SW 1271 (cell line): ENCODE measurements around the gene VCAN.

Experiments
- DNase-seq, 2 experiments: peaks; one replicate each; lab custom pipeline; 2025; lab: John Stamatoyannopoulos, UW

The VCAN gene

GRCh38 chr5:83564069-83564749, 92.7 kb downstream of the VCAN start:
- peak in 1 of 2 experiments; percentile 55 for DNase-seq

GRCh38 chr5:83567741-83568140, 96.2 kb downstream of the VCAN start:
- DNase-seq, result no peak

GRCh38 chr5:83568186-83568585, 96.6 kb downstream of the VCAN start:
- peak in 1 of 2 experiments; percentile 62 for DNase-seq

GRCh38 chr5:83570916-83571315, 99.4 kb downstream of the VCAN start:
- DNase-seq, result no peak

- DNase-seq, result no peak
These were observed 100.7 kb downstream of the VCAN start for GRCh38 chr5:83572271-83572670.

GRCh38 chr5:83576341-83576740, 104.8 kb downstream of the VCAN start:
- no peak for DNase-seq

GRCh38 chr5:83577036-83577636, 105.6 kb downstream of the VCAN start:
- DNase-seq, result peak in 1 of 2 experiments; percentile 73

- DNase-seq, result peak in 1 of 2 experiments; percentile 7
These were observed 112.3 kb downstream of the VCAN start for GRCh38 chr5:83583859-83584258.

- DNase-seq, result no peak
These were observed 115.6 kb downstream of the VCAN start for GRCh38 chr5:83586874-83587776.

GRCh38 chr5:83589786-83590185, 118.2 kb downstream of the VCAN start:
- DNase-seq, result no peak

- DNase-seq, result no peak
These were observed 119.4 kb downstream of the VCAN start for GRCh38 chr5:83590966-83591365.

GRCh38 chr5:83595217-83595616, 123.7 kb downstream of the VCAN start:
- DNase-seq, result peak in 1 of 2 experiments; percentile 15

- DNase-seq, result peak; percentile 1 to 47
These were observed 136.6 kb downstream of the VCAN start for GRCh38 chr5:83608122-83608521.

- no peak for DNase-seq
These were observed 143.3 kb downstream of the VCAN start for GRCh38 chr5:83614841-83615240.

GRCh38 chr5:83628360-83628759, 156.8 kb downstream of the VCAN start:
- DNase-seq, result no peak
